RWPE2 (cell line): ENCODE measurements around the gene HS3ST5.
"Not testable (repeated sequence)": the region's sequence is repeated elsewhere in the genome, so short reads cannot be mapped to it uniquely, and the experiment has no call there.

ENCODE experiments used
- ATAC-seq: fragments of 200-7000 bp; cut with Tn5 transposase; 3 replicates; pipeline ENCODE4 v1.9.1; 2021; ENCODE audit warnings: low read depth
- DNase-seq: peaks from one replicate; pipeline ENCODE4 v3.0.0-alpha.2; 2020; ENCODE audit warnings: low spot score
- H3K27ac ChIP-seq: fragments of 450-650 bp; 2 replicates; pipeline ENCODE4 v1.5.1; 2017; ENCODE audit warnings: mild to moderate bottlenecking; ENCODE audit not compliant: poor library complexity, severe bottlenecking
- H3K27me3 ChIP-seq: fragments of 250-450 bp; sonication (Bioruptor Pico); 2 replicates; pipeline ENCODE4 v1.5.1; 2021; ENCODE audit warnings: mild to moderate bottlenecking, moderate library complexity; ENCODE audit not compliant: insufficient read depth, poor library complexity, severe bottlenecking
- H3K36me3 ChIP-seq: fragments of 250-450 bp; sonication (Bioruptor Pico); 2 replicates; pipeline ENCODE4 v1.5.1; 2020; ENCODE audit warnings: low read depth, mild to moderate bottlenecking, moderate library complexity
- H3K4me1 ChIP-seq: fragments of 250-450 bp; sonication (Bioruptor Pico); 2 replicates; pipeline ENCODE4 v1.5.1; 2021; ENCODE audit warnings: mild to moderate bottlenecking, moderate library complexity; ENCODE audit not compliant: insufficient read depth, poor library complexity, severe bottlenecking
- H3K4me3 ChIP-seq: fragments of 250-450 bp; sonication (Bioruptor Pico); 2 replicates; pipeline ENCODE4 v1.5.1; 2021; ENCODE audit warnings: mild to moderate bottlenecking, moderate library complexity; ENCODE audit not compliant: severe bottlenecking
- H3K9me3 ChIP-seq: fragments of 250-450 bp; sonication (Bioruptor Pico); 2 replicates; pipeline ENCODE4 v1.5.1; 2021; ENCODE audit warnings: mild to moderate bottlenecking, moderate library complexity; ENCODE audit not compliant: severe bottlenecking
- CTCF ChIP-seq: fragments of 450-650 bp; IDR thresholded peaks from one replicate; pipeline ENCODE4 v1.5.1; 2017; ENCODE audit warnings: mild to moderate bottlenecking, moderate library complexity; ENCODE audit not compliant: poor library complexity, severe bottlenecking

The HS3ST5 gene

GRCh38 chr6:114049367-114049966 lies 293.4 kb downstream of the HS3ST5 start:
- ATAC-seq (no peak), DNase-seq (no peak)
- no peaks in the 10 kb centered on the region for H3K9me3 ChIP-seq
- H3K4me3 ChIP-seq = no peak overlapping the region
- no peaks in the 10 kb centered on the region for H3K36me3 ChIP-seq
- H3K27ac ChIP-seq = no peak overlapping the region
- TF ChIP-seq CTCF = no peak
- H3K27me3 ChIP-seq = no peaks in the 10 kb centered on the region
- H3K4me1 ChIP-seq = no peaks in the 10 kb centered on the region

- ATAC-seq, H3K4me1 ChIP-seq, H3K27ac ChIP-seq: not testable (repeated sequence)
Observed at GRCh38 chr6:114044566-114044965, 298.3 kb downstream of the HS3ST5 start.

GRCh38 chr6:114042267-114043016 lies 300.4 kb downstream of the HS3ST5 start:
- TF ChIP-seq CTCF = no peak
- Histone ChIP-seq H3K36me3 (no peaks in the 10 kb centered on the region), H3K27me3 (no peaks in the 10 kb centered on the region), H3K4me1 (no peaks in the 10 kb centered on the region), H3K9me3 (no peaks in the 10 kb centered on the region), H3K27ac (no peak overlapping the region), H3K4me3 (no peak overlapping the region)
- ATAC-seq = no peak
- DNase-seq = no peak

More at GRCh38 chr6:114044566-114044965, 298.3 kb downstream of the HS3ST5 start:
- H3K4me3 ChIP-seq, DNase-seq, H3K36me3 ChIP-seq, H3K9me3 ChIP-seq, H3K27me3 ChIP-seq: not testable (repeated sequence)

GRCh38 chr6:114040871-114041270 lies 302.0 kb downstream of the HS3ST5 start:
- no peak for TF ChIP-seq CTCF
- no peaks in the 10 kb centered on the region for H3K9me3 ChIP-seq
- no peaks in the 10 kb centered on the region for H3K36me3 ChIP-seq
- ATAC-seq = no peak
- no peaks in the 10 kb centered on the region for H3K4me1 ChIP-seq
- no peak overlapping the region for H3K4me3 ChIP-seq
- no peak overlapping the region for H3K27ac ChIP-seq
- no peaks in the 10 kb centered on the region for H3K27me3 ChIP-seq
- no peak for DNase-seq

- Histone ChIP-seq H3K27ac (no peak overlapping the region), H3K36me3 (no peaks in the 10 kb centered on the region)
Observed at GRCh38 chr6:114039841-114040240, 303.0 kb downstream of the HS3ST5 start.

More at GRCh38 chr6:114039841-114040240, 303.0 kb downstream of the HS3ST5 start:
- TF ChIP-seq CTCF = no peak
- DNase-seq (no peak), ATAC-seq (no peak)
- Histone ChIP-seq H3K4me1 (no peaks in the 10 kb centered on the region), H3K9me3 (no peaks in the 10 kb centered on the region), H3K27me3 (no peaks in the 10 kb centered on the region), H3K4me3 (no peak overlapping the region)
